Measurements from ENCODE around the gene CCDC186. TPM values are rescaled to one million over a fixed set of nuclear protein-coding genes. Genes with fewer than 3 reads are reported as not detected.

Gene CCDC186
- total RNA-seq, 1 donor from 2014 or later, result 15.7 TPM

DNA sequence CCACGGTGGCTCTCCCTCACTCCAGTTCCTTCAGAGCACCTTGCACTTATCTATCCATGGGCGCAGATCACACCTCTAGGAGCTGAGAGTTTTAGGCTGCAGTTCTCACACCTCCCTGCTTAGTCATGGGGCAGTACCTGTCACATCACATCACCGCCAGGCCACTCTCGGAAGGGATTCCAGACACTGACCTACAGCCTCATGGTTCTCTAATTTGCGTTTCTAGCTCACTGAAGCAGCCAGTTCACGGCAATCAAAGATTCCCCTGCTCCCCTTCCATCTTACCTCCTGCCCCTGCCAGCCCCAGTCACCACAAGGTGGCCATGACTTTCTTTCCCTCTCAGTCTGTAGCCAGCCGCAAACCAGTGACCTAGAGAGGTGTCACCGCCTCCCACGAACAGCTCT lies 96.2 kb downstream of the CCDC186 start:
- H3K9me3 Mint-ChIP-seq (ENCODE audit: unreplicated experiment), result no peaks in the 10 kb centered on the region
- TF ChIP-seq, protein P1, sequence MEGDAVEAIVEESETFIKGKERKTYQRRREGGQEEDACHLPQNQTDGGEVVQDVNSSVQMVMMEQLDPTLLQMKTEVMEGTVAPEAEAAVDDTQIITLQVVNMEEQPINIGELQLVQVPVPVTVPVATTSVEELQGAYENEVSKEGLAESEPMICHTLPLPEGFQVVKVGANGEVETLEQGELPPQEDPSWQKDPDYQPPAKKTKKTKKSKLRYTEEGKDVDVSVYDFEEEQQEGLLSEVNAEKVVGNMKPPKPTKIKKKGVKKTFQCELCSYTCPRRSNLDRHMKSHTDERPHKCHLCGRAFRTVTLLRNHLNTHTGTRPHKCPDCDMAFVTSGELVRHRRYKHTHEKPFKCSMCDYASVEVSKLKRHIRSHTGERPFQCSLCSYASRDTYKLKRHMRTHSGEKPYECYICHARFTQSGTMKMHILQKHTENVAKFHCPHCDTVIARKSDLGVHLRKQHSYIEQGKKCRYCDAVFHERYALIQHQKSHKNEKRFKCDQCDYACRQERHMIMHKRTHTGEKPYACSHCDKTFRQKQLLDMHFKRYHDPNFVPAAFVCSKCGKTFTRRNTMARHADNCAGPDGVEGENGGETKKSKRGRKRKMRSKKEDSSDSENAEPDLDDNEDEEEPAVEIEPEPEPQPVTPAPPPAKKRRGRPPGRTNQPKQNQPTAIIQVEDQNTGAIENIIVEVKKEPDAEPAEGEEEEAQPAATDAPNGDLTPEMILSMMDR (IDR thresholded peaks at IDR 0.05; ENCODE audit: partially characterized antibody, unreplicated experiment), result no peak
- H3K27me3 Mint-ChIP-seq (ENCODE audit: unreplicated experiment), result no peaks in the 10 kb centered on the region
- peaks cover 4% of the 10 kb centered on the region for H3K4me1 Mint-ChIP-seq (ENCODE audit: low read depth, unreplicated experiment)
- no peak overlapping the region for H3K27ac Mint-ChIP-seq (ENCODE audit: unreplicated experiment)
- H3K36me3 Mint-ChIP-seq (ENCODE audit: unreplicated experiment), result no peaks in the 10 kb centered on the region
- no peak overlapping the region for H3K4me3 Mint-ChIP-seq (ENCODE audit: unreplicated experiment)
- DNase-seq, result no peak

GRCh38 chr10:114077347-114077746 lies 96.7 kb downstream of the CCDC186 start:
- no peaks in the 10 kb centered on the region for H3K27me3 Mint-ChIP-seq (ENCODE audit: unreplicated experiment)
- no peaks in the 10 kb centered on the region for H3K9me3 Mint-ChIP-seq (ENCODE audit: unreplicated experiment)
- no peaks in the 10 kb centered on the region for H3K36me3 Mint-ChIP-seq (ENCODE audit: unreplicated experiment)
- H3K4me3 Mint-ChIP-seq (ENCODE audit: unreplicated experiment), result no peak overlapping the region
- DNase-seq, result no peak
- TF ChIP-seq, protein P1 (IDR thresholded peaks at IDR 0.05; ENCODE audit: partially characterized antibody, unreplicated experiment), result no peak
- no peak overlapping the region for H3K27ac Mint-ChIP-seq (ENCODE audit: unreplicated experiment)
- H3K4me1 Mint-ChIP-seq (ENCODE audit: low read depth, unreplicated experiment), result peaks cover 4% of the 10 kb centered on the region

GRCh38 chr10:114075093-114075492 lies 98.9 kb downstream of the CCDC186 start:
- no peak for DNase-seq
- H3K4me1 Mint-ChIP-seq (ENCODE audit: low read depth, unreplicated experiment), result no peaks in the 10 kb centered on the region

GRCh38 chr10:114073395-114074186 lies 100.4 kb downstream of the CCDC186 start:
- Mint-ChIP-seq H3K4me1 (ENCODE audit: low read depth, unreplicated experiment) (no peaks in the 10 kb centered on the region), H3K27ac (ENCODE audit: unreplicated experiment) (no peak overlapping the region), H3K4me3 (ENCODE audit: unreplicated experiment) (no peak overlapping the region), H3K27me3 (ENCODE audit: unreplicated experiment) (no peaks in the 10 kb centered on the region), H3K9me3 (ENCODE audit: unreplicated experiment) (no peaks in the 10 kb centered on the region), H3K36me3 (ENCODE audit: unreplicated experiment) (no peaks in the 10 kb centered on the region)
- DNase-seq, result no peak
- TF ChIP-seq, protein P1 (IDR thresholded peaks at IDR 0.05; ENCODE audit: partially characterized antibody, unreplicated experiment), result no peak

More at GRCh38 chr10:114075093-114075492, 98.9 kb downstream of the CCDC186 start:
- Mint-ChIP-seq H3K27me3 (ENCODE audit: unreplicated experiment) (no peaks in the 10 kb centered on the region), H3K9me3 (ENCODE audit: unreplicated experiment) (no peaks in the 10 kb centered on the region), H3K27ac (ENCODE audit: unreplicated experiment) (no peak overlapping the region), H3K36me3 (ENCODE audit: unreplicated experiment) (no peaks in the 10 kb centered on the region), H3K4me3 (ENCODE audit: unreplicated experiment) (no peak overlapping the region)
- TF ChIP-seq, protein P1 (IDR thresholded peaks at IDR 0.05; ENCODE audit: partially characterized antibody, unreplicated experiment), result no peak

GRCh38 chr10:114071178-114071577 lies 102.8 kb downstream of the CCDC186 start:
- TF ChIP-seq, protein P1 (IDR thresholded peaks at IDR 0.05; ENCODE audit: partially characterized antibody, unreplicated experiment), result no peak
- peaks cover 2% of the 10 kb centered on the region for H3K9me3 Mint-ChIP-seq (ENCODE audit: unreplicated experiment)
- H3K27me3 Mint-ChIP-seq (ENCODE audit: unreplicated experiment), result peaks cover 1% of the 10 kb centered on the region
- no peak for DNase-seq
- peaks cover 3% of the 10 kb centered on the region for H3K4me1 Mint-ChIP-seq (ENCODE audit: low read depth, unreplicated experiment)
- H3K36me3 Mint-ChIP-seq (ENCODE audit: unreplicated experiment), result no peaks in the 10 kb centered on the region
- H3K4me3 Mint-ChIP-seq (ENCODE audit: unreplicated experiment), result no peak overlapping the region
- H3K27ac Mint-ChIP-seq (ENCODE audit: unreplicated experiment), result no peak overlapping the region
